Measurements from ENCODE around the gene IFITM1. TPM values are rescaled to one million over a fixed set of nuclear protein-coding genes. Genes with fewer than 3 reads are reported as not detected.
A peak's percentile ranks its signal among the peaks of the same experiment; 100 is the strongest.

The IFITM1 gene
- total RNA-seq, 1 experiment from 2014 or later = 3.2 TPM

- POLR2A ChIA-PET = no interaction called here
- Mint-ChIP-seq H3K4me1 (ENCODE audit: low read depth, unreplicated experiment) (peaks cover 7% of the 10 kb centered on the region), H3K27me3 (ENCODE audit: insufficient read depth, unreplicated experiment) (no peaks in the 10 kb centered on the region), H3K4me3 (ENCODE audit: unreplicated experiment) (no peak overlapping the region), H3K36me3 (ENCODE audit: insufficient read depth, unreplicated experiment) (peaks cover 27% of the 10 kb centered on the region), H3K27ac (ENCODE audit: unreplicated experiment) (no peak overlapping the region), H3K9me3 (ENCODE audit: unreplicated experiment) (no peaks in the 10 kb centered on the region)
- no peaks in the 10 kb centered on the region for H3K27me3 ChIP-seq (replicated peaks; ENCODE audit: control insufficient read depth, insufficient read depth, low read length)
- no peaks in the 10 kb centered on the region for H3K36me3 ChIP-seq (ENCODE audit: control insufficient read depth, insufficient read depth, low read length)
- H3K9me3 ChIP-seq = no peaks in the 10 kb centered on the region
- peak in 1 of 2 experiments; percentile 26 for DNase-seq
- H3K4me1 ChIP-seq = peaks cover 7% of the 10 kb centered on the region
- no peak overlapping the region for H3K4me3 ChIP-seq (ENCODE audit: low read depth, low read length)
- intact Hi-C loops (cut with micrococcal nuclease; ENCODE audit: unreplicated experiment) = no loop called here
- BruUV-seq (replicated peaks) = no TSS peak
- CTCF ChIA-PET = no interaction called here
- TF ChIP-seq CTCF (IDR thresholded peaks at IDR 0.05; ENCODE audit: insufficient read depth in 1 of 2, low read depth in 1 of 2, low read length in 1 of 2, severe bottlenecking in 1 of 2, unreplicated experiment in 1 of 2) = no peak
These were observed 22.3 kb upstream of the IFITM1 start for GRCh38 chr11:291281-292210.

DNA sequence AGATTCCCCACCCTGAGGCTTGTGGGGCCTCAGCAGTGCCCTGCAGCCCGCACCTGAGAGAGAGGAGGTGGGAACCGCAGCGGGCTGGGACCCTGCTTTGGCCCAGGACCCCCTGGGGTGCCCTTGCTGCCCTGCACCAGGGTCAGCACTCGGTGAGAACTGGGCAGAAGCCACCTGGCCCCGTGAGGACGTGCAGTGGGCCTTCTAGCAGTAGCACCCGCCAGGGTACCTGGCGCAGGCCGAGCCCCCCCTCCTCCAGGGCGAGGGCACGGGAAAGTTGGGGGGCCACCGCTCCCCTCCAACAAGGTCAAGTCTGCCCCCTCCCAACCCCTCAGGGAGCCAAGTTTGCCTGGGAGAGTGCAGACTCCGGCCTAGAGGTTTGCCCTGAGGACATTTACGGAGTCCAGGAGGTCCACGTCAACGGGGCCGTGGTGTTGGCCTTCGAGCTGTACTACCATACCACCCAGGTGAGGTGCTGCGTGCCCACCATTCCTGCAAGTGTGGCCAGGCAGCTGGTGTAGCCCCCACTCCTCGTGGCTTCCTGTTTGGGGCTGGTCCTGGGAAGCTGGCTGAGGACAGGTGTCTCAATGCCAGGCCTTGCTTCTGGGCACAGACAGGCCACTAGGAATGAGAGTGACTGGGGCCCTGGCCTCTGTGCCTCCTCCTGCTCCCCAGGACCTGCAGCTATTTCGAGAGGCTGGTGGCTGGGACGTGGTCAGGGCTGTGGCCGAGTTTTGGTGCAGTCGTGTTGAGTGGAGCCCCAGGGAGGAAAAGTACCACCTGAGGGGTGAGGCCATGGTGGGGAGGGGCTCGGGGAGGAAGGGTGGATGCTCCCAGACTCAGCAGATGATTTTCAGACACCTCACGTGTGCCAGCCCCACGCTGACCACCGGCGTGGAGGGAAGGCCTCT, 21.4 kb upstream of the IFITM1 start:
- Mint-ChIP-seq H3K9me3 (ENCODE audit: unreplicated experiment) (no peaks in the 10 kb centered on the region), H3K36me3 (ENCODE audit: insufficient read depth, unreplicated experiment) (peaks cover 34% of the 10 kb centered on the region), H3K27ac (ENCODE audit: unreplicated experiment) (no peak overlapping the region), H3K4me3 (ENCODE audit: unreplicated experiment) (no peak overlapping the region), H3K4me1 (ENCODE audit: low read depth, unreplicated experiment) (no peaks in the 10 kb centered on the region), H3K27me3 (ENCODE audit: insufficient read depth, unreplicated experiment) (no peaks in the 10 kb centered on the region)
- DNase-seq = no peak
- no peak for TF ChIP-seq CTCF (IDR thresholded peaks at IDR 0.05; ENCODE audit: insufficient read depth in 1 of 2, low read depth in 1 of 2, low read length in 1 of 2, severe bottlenecking in 1 of 2, unreplicated experiment in 1 of 2)
- Histone ChIP-seq H3K9me3 (no peaks in the 10 kb centered on the region), H3K27me3 (replicated peaks; ENCODE audit: control insufficient read depth, insufficient read depth, low read length) (no peaks in the 10 kb centered on the region), H3K4me1 (peaks cover 7% of the 10 kb centered on the region), H3K36me3 (ENCODE audit: control insufficient read depth, insufficient read depth, low read length) (no peaks in the 10 kb centered on the region), H3K4me3 (ENCODE audit: low read depth, low read length) (no peak overlapping the region)
- BruUV-seq (replicated peaks) = no TSS peak
- ChIA-PET POLR2A (no interaction called here), CTCF (no interaction called here)
- intact Hi-C loops (cut with micrococcal nuclease; ENCODE audit: unreplicated experiment) = no loop called here

DNA sequence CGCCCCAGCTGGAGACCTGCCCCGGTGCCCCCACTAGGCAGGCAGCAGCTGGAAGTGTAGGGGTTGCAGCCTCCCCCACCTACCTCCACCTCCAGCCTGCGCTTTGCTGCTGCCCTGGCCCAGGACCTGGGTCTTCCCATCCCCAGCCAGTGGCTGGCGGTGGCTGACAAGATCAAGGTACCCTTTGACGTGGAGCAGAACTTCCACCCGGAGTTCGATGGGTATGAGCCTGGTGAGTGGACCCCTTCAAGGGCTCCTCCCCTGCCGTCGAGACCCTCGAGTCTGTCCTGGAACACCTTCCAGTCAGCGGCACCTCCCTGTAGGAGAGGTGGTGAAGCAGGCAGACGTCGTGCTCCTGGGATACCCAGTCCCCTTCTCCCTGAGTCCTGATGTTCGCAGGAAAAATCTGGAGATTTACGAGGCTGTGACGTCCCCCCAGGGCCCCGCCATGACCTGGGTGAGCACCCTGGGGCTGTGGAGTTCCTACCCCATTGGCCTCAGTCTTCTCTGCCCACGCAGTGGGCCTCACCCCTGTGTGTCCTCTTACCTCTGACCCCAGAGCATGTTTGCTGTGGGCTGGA, 20.5 kb upstream of the IFITM1 start:
- POLR2A ChIA-PET = no interaction called here
- no peaks in the 10 kb centered on the region for H3K4me1 Mint-ChIP-seq (ENCODE audit: low read depth, unreplicated experiment)
- no peak overlapping the region for H3K4me3 Mint-ChIP-seq (ENCODE audit: unreplicated experiment)
- H3K9me3 Mint-ChIP-seq (ENCODE audit: unreplicated experiment) = no peaks in the 10 kb centered on the region
- CTCF ChIA-PET = no interaction called here
- no peaks in the 10 kb centered on the region for H3K27me3 Mint-ChIP-seq (ENCODE audit: insufficient read depth, unreplicated experiment)
- TF ChIP-seq CTCF (IDR thresholded peaks at IDR 0.05; ENCODE audit: insufficient read depth in 1 of 2, low read depth in 1 of 2, low read length in 1 of 2, severe bottlenecking in 1 of 2, unreplicated experiment in 1 of 2) = no peak
- H3K27ac Mint-ChIP-seq (ENCODE audit: unreplicated experiment) = no peak overlapping the region
- peak in 1 of 2 experiments; percentile 21 for DNase-seq
- H3K36me3 Mint-ChIP-seq (ENCODE audit: insufficient read depth, unreplicated experiment) = peaks cover 27% of the 10 kb centered on the region
- BruUV-seq (replicated peaks) = no TSS peak
- intact Hi-C loops (cut with micrococcal nuclease; ENCODE audit: unreplicated experiment) = no loop called here
- H3K4me3 ChIP-seq (ENCODE audit: low read depth, low read length) = no peak overlapping the region
- no peaks in the 10 kb centered on the region for H3K27me3 ChIP-seq (replicated peaks; ENCODE audit: control insufficient read depth, insufficient read depth, low read length)
- peaks cover 9% of the 10 kb centered on the region for H3K4me1 ChIP-seq
- H3K9me3 ChIP-seq = no peaks in the 10 kb centered on the region
- no peaks in the 10 kb centered on the region for H3K36me3 ChIP-seq (ENCODE audit: control insufficient read depth, insufficient read depth, low read length)

All from Caco-2 (cell line).